ENCODE results near the gene METTL21A. TPM values are rescaled to one million over a fixed set of nuclear protein-coding genes. Genes with fewer than 3 reads are reported as not detected.

Gene METTL21A
- total RNA-seq, 6 donors from 2014 or later, result 6.7 to 29.2 (median 13.5) TPM

DNA sequence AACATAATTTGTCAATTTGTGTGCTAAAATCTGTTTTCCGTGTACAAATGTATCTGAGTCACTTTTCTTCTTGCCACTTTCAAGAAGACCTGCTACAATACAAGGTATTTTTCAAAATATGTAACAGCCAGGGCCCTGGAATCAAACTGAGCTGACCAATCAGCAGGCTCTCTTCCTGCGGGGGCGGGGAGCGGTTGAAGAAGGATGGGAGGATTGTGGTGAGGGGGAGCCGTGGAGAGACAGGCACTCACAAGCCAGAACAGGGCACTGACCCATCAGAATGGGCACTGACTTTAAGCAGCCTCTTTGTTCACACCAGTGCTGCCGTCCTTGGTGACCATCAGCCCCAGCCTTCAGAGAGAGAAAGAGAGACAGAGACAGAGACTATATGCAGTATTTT is 45.7 kb upstream of the METTL21A start:
- H3K36me3 ChIP-seq, result no peaks in the 10 kb centered on the region
- ATAC-seq (ENCODE audit: low FRiP score in 2 of 2) (no peak), DNase-seq (no peak)
- H3K4me3 ChIP-seq, result no peak overlapping the region
- no peak for TF ChIP-seq POLR2AphosphoS5 (IDR thresholded peaks at IDR 0.05)
- no peak for TF ChIP-seq POLR2A (IDR thresholded peaks at IDR 0.05)
- H3K27me3 ChIP-seq, result no peaks in the 10 kb centered on the region
- no peaks in the 10 kb centered on the region for H3K9me3 ChIP-seq
- H3K27ac ChIP-seq, result no peak overlapping the region
- WGBS, 2 donors, result 68 to 70% methylated on average over 6 of the region's 6 CpGs
- H3K4me1 ChIP-seq, result no peaks in the 10 kb centered on the region

DNA sequence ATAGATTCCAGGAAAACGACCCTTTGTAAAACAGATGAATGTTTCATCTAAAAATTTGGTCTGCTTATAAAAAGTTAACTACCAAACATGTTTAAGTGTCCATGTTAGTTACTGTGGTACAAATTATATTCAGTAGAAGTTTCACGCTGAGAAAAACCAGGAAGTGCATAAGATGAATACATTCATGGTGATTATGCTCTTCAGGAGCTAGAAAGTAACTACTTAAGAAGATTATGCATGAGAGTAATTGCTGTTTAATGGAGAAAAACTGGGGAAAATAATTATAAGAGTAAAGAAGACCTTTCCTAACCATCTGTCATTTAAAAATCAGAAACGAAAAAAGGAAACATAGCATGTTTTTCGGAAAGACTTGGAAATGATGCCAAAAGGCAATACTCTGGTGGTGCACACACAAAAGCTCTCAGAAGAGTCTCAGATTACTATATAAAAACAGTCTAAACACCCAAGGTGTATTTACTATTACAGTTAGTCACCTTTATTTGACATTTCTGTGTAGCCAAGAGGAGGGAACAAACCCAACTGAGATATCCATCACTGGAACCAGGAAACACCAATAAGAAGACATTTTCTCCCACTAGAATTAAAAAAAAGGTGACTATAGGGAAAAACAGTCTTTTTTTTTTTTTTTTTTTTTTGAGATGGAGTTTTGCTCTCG is 38.8 kb upstream of the METTL21A start:
- H3K27ac ChIP-seq, result no peak overlapping the region
- no peaks in the 10 kb centered on the region for H3K4me1 ChIP-seq
- 52 to 57% methylated on average over 5 of the region's 5 CpGs for WGBS, 2 donors
- no peak for DNase-seq
- no peaks in the 10 kb centered on the region for H3K27me3 ChIP-seq
- H3K4me3 ChIP-seq, result no peak overlapping the region
- no peaks in the 10 kb centered on the region for H3K9me3 ChIP-seq
- no peak for TF ChIP-seq POLR2AphosphoS5 (IDR thresholded peaks at IDR 0.05)
- TF ChIP-seq POLR2A (IDR thresholded peaks at IDR 0.05), result no peak
- TF ChIP-seq, protein P1, sequence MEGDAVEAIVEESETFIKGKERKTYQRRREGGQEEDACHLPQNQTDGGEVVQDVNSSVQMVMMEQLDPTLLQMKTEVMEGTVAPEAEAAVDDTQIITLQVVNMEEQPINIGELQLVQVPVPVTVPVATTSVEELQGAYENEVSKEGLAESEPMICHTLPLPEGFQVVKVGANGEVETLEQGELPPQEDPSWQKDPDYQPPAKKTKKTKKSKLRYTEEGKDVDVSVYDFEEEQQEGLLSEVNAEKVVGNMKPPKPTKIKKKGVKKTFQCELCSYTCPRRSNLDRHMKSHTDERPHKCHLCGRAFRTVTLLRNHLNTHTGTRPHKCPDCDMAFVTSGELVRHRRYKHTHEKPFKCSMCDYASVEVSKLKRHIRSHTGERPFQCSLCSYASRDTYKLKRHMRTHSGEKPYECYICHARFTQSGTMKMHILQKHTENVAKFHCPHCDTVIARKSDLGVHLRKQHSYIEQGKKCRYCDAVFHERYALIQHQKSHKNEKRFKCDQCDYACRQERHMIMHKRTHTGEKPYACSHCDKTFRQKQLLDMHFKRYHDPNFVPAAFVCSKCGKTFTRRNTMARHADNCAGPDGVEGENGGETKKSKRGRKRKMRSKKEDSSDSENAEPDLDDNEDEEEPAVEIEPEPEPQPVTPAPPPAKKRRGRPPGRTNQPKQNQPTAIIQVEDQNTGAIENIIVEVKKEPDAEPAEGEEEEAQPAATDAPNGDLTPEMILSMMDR (IDR thresholded peaks at IDR 0.05), result no peak
- no peak for TF ChIP-seq EP300 (IDR thresholded peaks at IDR 0.05)
- no peaks in the 10 kb centered on the region for H3K36me3 ChIP-seq
- no peak for ATAC-seq (ENCODE audit: low FRiP score in 2 of 2)

DNA sequence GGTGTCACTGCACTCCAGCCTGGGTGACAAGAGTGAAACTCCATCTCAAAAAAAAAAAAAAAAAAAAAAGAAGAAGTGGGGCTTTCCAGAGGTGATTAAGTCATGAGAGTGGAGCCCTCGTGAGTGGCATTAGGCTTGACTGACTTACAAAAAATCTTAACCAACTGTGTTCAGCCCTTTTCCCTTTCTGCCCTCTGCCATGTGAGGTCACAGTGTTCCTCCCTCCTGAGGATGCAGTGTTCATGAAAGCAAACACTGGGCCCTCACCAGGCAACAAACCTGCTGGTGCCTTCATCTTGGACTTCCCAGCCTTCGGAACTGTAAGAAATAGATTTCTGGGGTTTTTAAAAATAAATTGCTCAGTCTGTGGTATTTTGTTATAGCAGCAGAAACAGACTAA is 37.0 kb upstream of the METTL21A start:
- H3K27ac ChIP-seq, result no peak overlapping the region
- peak in 1 of 2 donors; percentile 34 for DNase-seq
- H3K4me3 ChIP-seq, result no peak overlapping the region
- no peaks in the 10 kb centered on the region for H3K36me3 ChIP-seq
- WGBS, 2 donors, result 56 to 65% methylated on average over 2 of the region's 2 CpGs
- H3K27me3 ChIP-seq, result no peaks in the 10 kb centered on the region
- peak in 1 of 2 donors; percentile 61 for ATAC-seq (ENCODE audit: low FRiP score in 2 of 2)
- no peaks in the 10 kb centered on the region for H3K9me3 ChIP-seq
- no peaks in the 10 kb centered on the region for H3K4me1 ChIP-seq
- TF ChIP-seq, protein P1 (IDR thresholded peaks at IDR 0.05), result no peak
- TF ChIP-seq EP300 (IDR thresholded peaks at IDR 0.05) (no peak), POLR2AphosphoS5 (IDR thresholded peaks at IDR 0.05) (no peak), POLR2A (IDR thresholded peaks at IDR 0.05) (no peak)

DNA sequence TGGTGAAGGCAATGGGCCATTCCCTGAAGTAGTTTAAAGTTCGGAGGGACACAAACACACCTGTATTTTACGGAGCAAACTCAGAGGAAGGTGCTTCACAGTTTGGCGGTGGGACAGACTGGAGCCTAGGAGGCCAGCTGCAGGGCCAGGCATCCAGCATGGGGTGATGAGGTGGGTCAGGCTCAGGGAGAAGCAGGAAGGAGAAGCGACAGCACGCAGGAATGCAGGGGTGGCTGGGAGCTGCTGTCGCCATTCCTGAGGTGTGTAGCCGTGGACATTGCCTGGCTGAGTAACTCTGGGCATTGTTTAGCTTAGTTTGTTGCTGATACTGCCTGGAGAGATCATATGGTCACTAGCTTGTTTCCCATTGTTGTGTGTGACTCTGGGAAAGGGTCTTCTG is 35.8 kb upstream of the METTL21A start:
- WGBS, 2 donors, result 76 to 89% methylated on average over 7 of the region's 7 CpGs
- DNase-seq, result no peak

DNA sequence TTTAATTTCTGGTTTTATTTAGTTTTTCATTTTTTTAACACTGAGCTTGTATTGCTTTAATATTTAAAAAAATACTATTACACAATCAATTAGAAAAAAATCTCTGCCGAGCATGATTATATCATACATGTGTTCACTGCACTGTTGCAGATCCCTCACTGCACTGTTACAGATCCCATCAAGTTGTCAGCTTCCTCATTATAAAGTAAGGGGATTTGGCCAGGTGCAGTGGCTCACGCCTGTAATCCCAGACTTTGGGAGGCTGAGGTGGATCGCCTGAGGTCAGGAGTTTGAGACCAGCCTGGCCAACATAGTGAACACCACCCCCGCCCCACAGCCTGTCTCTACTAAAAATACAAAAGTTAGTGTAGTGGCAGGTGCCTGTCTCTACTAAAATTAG is 33.0 kb upstream of the METTL21A start:
- no peak for ATAC-seq (ENCODE audit: low FRiP score in 2 of 2)
- no peak for DNase-seq
- Histone ChIP-seq H3K27me3 (no peaks in the 10 kb centered on the region), H3K36me3 (no peaks in the 10 kb centered on the region), H3K4me1 (no peaks in the 10 kb centered on the region), H3K9me3 (no peaks in the 10 kb centered on the region), H3K4me3 (no peak overlapping the region), H3K27ac (no peak overlapping the region)
- TF ChIP-seq, protein P1 (IDR thresholded peaks at IDR 0.05), result no peak
- no peak for TF ChIP-seq POLR2AphosphoS5 (IDR thresholded peaks at IDR 0.05)
- TF ChIP-seq POLR2A (IDR thresholded peaks at IDR 0.05), result no peak
- no peak for TF ChIP-seq EP300 (IDR thresholded peaks at IDR 0.05)
- 70 to 87% methylated on average over 4 of the region's 4 CpGs for WGBS, 2 donors

More for the DNA sequence above, 35.8 kb upstream of the METTL21A start:
- H3K4me1 ChIP-seq, result no peaks in the 10 kb centered on the region
- no peak overlapping the region for H3K4me3 ChIP-seq
- H3K36me3 ChIP-seq, result no peaks in the 10 kb centered on the region
- no peak for ATAC-seq (ENCODE audit: low FRiP score in 2 of 2)
- no peak overlapping the region for H3K27ac ChIP-seq
- TF ChIP-seq, protein P1 (IDR thresholded peaks at IDR 0.05), result no peak
- TF ChIP-seq POLR2A (IDR thresholded peaks at IDR 0.05), result no peak
- TF ChIP-seq EP300 (IDR thresholded peaks at IDR 0.05), result no peak
- no peak for TF ChIP-seq POLR2AphosphoS5 (IDR thresholded peaks at IDR 0.05)
- no peaks in the 10 kb centered on the region for H3K9me3 ChIP-seq
- H3K27me3 ChIP-seq, result no peaks in the 10 kb centered on the region

All from upper lobe of left lung (tissue), 6 donors.